ENCODE results near the gene HLA-DQA2. TPM values are rescaled to one million over a fixed set of nuclear protein-coding genes. Genes with fewer than 3 reads are reported as not detected.
"Not testable (repeated sequence)": the region's sequence is repeated elsewhere in the genome, so short reads cannot be mapped to it uniquely, and the experiment has no call there.

Gene HLA-DQA2
- total RNA-seq, 1 donor from 2014 or later = not detected

GRCh38 chr6:32763421-32763820, 22.2 kb downstream of the HLA-DQA2 start, which contains the start of gene HLA-DQB2:
Gene HLA-DQB2 (minus strand): TSS chr6:32763532. CDS start chr6:32763470, 62 bp downstream.
- H3K27me3 ChIP-seq (ENCODE audit: control insufficient read depth, insufficient read depth, low read length) = peaks cover 3% of the 10 kb centered on the region
- H3K36me3 ChIP-seq (ENCODE audit: control insufficient read depth, insufficient read depth, low read length) = no peaks in the 10 kb centered on the region
- DNase-seq (ENCODE audit: low read depth) (no peak), FAIRE-seq (no peak)
- no peak within 1 kb of the TSS for H3K4me3 ChIP-seq (ENCODE audit: low read depth, low read length)
- TF ChIP-seq CTCF (IDR thresholded peaks at IDR 0.05; ENCODE audit: insufficient read depth, low read length, severe bottlenecking) = no peak

- peaks cover 3% of the 10 kb centered on the region for H3K27me3 ChIP-seq (ENCODE audit: control insufficient read depth, insufficient read depth, low read length)
- no peak for TF ChIP-seq CTCF (IDR thresholded peaks at IDR 0.05; ENCODE audit: insufficient read depth, low read length, severe bottlenecking)
- no peak overlapping the region for H3K4me3 ChIP-seq (ENCODE audit: low read depth, low read length)
- H3K36me3 ChIP-seq (ENCODE audit: control insufficient read depth, insufficient read depth, low read length) = no peaks in the 10 kb centered on the region
- DNase-seq (ENCODE audit: low read depth) = no peak
- no peak for FAIRE-seq
These were observed 22.9 kb downstream of the HLA-DQA2 start for GRCh38 chr6:32764048-32764447.

DNA sequence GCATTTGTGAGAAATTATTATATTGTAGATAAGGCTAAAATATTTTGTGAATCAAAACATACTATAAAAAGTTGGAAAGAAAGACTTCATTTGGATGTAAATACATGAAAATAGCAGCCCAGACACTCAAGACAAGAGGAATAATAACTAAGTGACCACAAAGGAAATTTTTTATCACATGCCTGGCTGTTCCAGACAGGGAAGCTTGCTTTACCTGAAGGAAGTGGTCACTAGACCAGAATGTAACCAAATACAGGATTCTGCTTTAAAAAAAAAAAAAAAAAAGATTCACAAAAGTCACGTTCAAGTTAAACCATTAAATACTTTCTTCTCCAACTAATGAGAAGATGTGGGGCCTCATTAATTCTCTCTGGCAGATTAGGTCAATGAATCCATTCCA, 31.5 kb downstream of the HLA-DQA2 start:
- H3K4me3 ChIP-seq (ENCODE audit: low read depth, low read length) = no peak overlapping the region
- DNase-seq (ENCODE audit: low read depth) = no peak
- H3K36me3 ChIP-seq (ENCODE audit: control insufficient read depth, insufficient read depth, low read length) = no peaks in the 10 kb centered on the region
- TF ChIP-seq CTCF (IDR thresholded peaks at IDR 0.05; ENCODE audit: insufficient read depth, low read length, severe bottlenecking) = no peak
- H3K27me3 ChIP-seq (ENCODE audit: control insufficient read depth, insufficient read depth, low read length) = peaks cover 5% of the 10 kb centered on the region
- FAIRE-seq = no peak

DNA sequence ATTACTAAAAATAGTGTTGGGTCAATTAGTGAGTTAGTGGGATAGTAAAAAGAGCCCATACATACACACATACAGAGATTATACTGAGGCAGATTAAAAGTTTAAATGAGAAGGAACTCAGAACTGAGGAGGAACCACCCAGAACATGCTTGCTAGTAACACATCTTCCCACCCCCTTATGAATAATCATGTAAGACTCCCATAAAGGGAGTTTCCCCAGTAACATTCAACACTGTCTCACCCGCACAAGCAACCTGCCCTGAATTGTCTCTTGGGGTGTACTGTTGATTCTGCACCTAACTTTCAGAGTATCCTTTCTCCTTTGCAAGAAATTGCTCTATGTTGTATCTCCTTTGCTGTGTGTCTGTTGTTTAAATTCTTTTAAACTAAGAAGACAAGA, 33.2 kb downstream of the HLA-DQA2 start:
- Histone ChIP-seq H3K4me3 (ENCODE audit: low read depth, low read length) (no peak overlapping the region), H3K27me3 (ENCODE audit: control insufficient read depth, insufficient read depth, low read length) (peaks cover 4% of the 10 kb centered on the region), H3K36me3 (ENCODE audit: control insufficient read depth, insufficient read depth, low read length) (no peaks in the 10 kb centered on the region)
- DNase-seq (ENCODE audit: low read depth) = peak; percentile 49
- TF ChIP-seq CTCF (IDR thresholded peaks at IDR 0.05; ENCODE audit: insufficient read depth, low read length, severe bottlenecking) = no peak
- no peak for FAIRE-seq

GRCh38 chr6:32775071-32775470, 33.9 kb downstream of the HLA-DQA2 start:
- TF ChIP-seq CTCF (IDR thresholded peaks at IDR 0.05; ENCODE audit: insufficient read depth, low read length, severe bottlenecking) = no peak
- Histone ChIP-seq H3K27me3 (ENCODE audit: control insufficient read depth, insufficient read depth, low read length) (peaks cover 2% of the 10 kb centered on the region), H3K4me3 (ENCODE audit: low read depth, low read length) (no peak overlapping the region), H3K36me3 (ENCODE audit: control insufficient read depth, insufficient read depth, low read length) (no peaks in the 10 kb centered on the region)
- DNase-seq (ENCODE audit: low read depth) (no peak), FAIRE-seq (no peak)

DNA sequence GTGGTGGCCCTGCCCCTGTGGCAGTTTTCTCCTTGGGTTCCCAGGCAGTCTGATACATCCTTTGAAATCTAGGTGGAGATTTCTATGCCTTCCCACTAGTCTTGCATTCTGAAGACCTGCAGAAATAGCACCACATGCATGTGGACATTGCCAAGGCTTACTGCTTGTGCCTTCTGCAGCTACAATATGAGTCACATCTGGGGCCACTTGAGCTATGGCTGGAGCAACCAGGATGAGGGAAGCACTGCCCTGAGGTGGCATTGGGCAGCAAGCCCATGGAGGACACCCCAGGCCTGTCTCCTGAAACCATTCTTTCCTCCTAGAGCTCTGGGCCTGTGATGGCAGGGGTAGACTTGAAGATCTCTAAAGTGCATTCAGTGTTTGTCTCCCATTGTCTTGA, 37.8 kb downstream of the HLA-DQA2 start:
- FAIRE-seq (no peak), DNase-seq (ENCODE audit: low read depth) (no peak)
- Histone ChIP-seq H3K27me3 (ENCODE audit: control insufficient read depth, insufficient read depth, low read length) (no peaks in the 10 kb centered on the region), H3K4me3 (ENCODE audit: low read depth, low read length) (no peak overlapping the region), H3K36me3 (ENCODE audit: control insufficient read depth, insufficient read depth, low read length) (no peaks in the 10 kb centered on the region)
- TF ChIP-seq CTCF (IDR thresholded peaks at IDR 0.05; ENCODE audit: insufficient read depth, low read length, severe bottlenecking) = no peak

GRCh38 chr6:32782923-32783322, 41.7 kb downstream of the HLA-DQA2 start:
- H3K27me3 ChIP-seq (ENCODE audit: control insufficient read depth, insufficient read depth, low read length); FAIRE-seq; DNase-seq (ENCODE audit: low read depth); H3K4me3 ChIP-seq (ENCODE audit: low read depth, low read length); H3K36me3 ChIP-seq (ENCODE audit: control insufficient read depth, insufficient read depth, low read length): not testable (repeated sequence)
